OCI-LY7 (cell line): ENCODE data around the gene MTUS2. TPM values are rescaled to one million over a fixed set of nuclear protein-coding genes. Genes with fewer than 3 reads are reported as not detected.

Experiments used
- BruUV-seq: library from RNA; stranded (reverse); fragments of 400-500 nt; replicated peaks from 2 replicates; lab custom pipeline; 2021; lab: Mats Ljungman, UMichigan
- CTCF ChIA-PET: fragments of 300-600 bp; sonication (Branson Sonifier 250); formaldehyde crosslinking; loops from one replicate; lab custom pipeline; 2022; ENCODE audit warnings: antibody characterized with exemption; ENCODE audit not compliant: unreplicated experiment; lab: Charles Lee
- POLR2A ChIA-PET: fragments of 300-600 bp; sonication (Branson Sonifier 250); formaldehyde crosslinking; loops from one replicate; lab custom pipeline; 2022; ENCODE audit warnings: antibody characterized with exemption; lab: Charles Lee
- DNase-seq: peaks from one replicate; pipeline ENCODE4 v3.0.0-alpha.2; 2015; ENCODE audit warnings: low spot score
- H2AFZ ChIP-seq: fragments of 200-600 bp; sonication (generic), shearing (Covaris generic); 2 replicates; pipeline ENCODE4 v1.6.1; 2014; ENCODE audit warnings: mild to moderate bottlenecking, antibody characterized with exemption, low read length, moderate library complexity
- H3K27ac ChIP-seq: fragments of 200-600 bp; sonication (generic); 2 replicates; pipeline ENCODE4 v1.5.1; 2014; ENCODE audit warnings: mixed run types, low read depth, mild to moderate bottlenecking, moderate library complexity, low read length, inconsistent platforms; ENCODE audit not compliant: poor library complexity, severe bottlenecking
- H3K36me3 ChIP-seq: fragments of 200-600 bp; sonication (generic); 2 replicates; pipeline ENCODE4 v1.6.1; 2014; ENCODE audit warnings: mild to moderate bottlenecking, antibody characterized with exemption, low read length, moderate library complexity, mixed read lengths; ENCODE audit not compliant: insufficient read depth
- H3K4me1 ChIP-seq: fragments of 200-600 bp; sonication (generic); 2 replicates; pipeline ENCODE4 v1.5.1; 2014; ENCODE audit warnings: mild to moderate bottlenecking, low read length; ENCODE audit not compliant: insufficient read depth, poor library complexity, severe bottlenecking
- H3K4me2 ChIP-seq: fragments of 200-600 bp; sonication (generic); 2 replicates; pipeline ENCODE4 v1.6.1; 2014; ENCODE audit warnings: mild to moderate bottlenecking, low read length
- H3K4me3 ChIP-seq: fragments of 200-600 bp; sonication (generic); 2 replicates; pipeline ENCODE4 v1.5.1; 2014; ENCODE audit warnings: mild to moderate bottlenecking, low read depth, low read length; ENCODE audit not compliant: poor library complexity, severe bottlenecking
- H3K79me2 ChIP-seq: fragments of 200-600 bp; sonication (generic); 2 replicates; pipeline ENCODE4 v1.6.1; 2016; ENCODE audit warnings: low read depth, mild to moderate bottlenecking, low read length, moderate library complexity, mixed read lengths; ENCODE audit not compliant: insufficient read depth
- H3K9me2 ChIP-seq: fragments of 200-600 bp; sonication (generic); 2 replicates; pipeline ENCODE4 v1.6.1; 2016; ENCODE audit warnings: mild to moderate bottlenecking, low read length, mixed read lengths; ENCODE audit not compliant: insufficient read depth
- H3K9me3 ChIP-seq: fragments of 200-600 bp; sonication (generic); 2 replicates; pipeline ENCODE4 v1.6.1; 2014; ENCODE audit warnings: mild to moderate bottlenecking, mixed run types, low read length, mixed read lengths
- H4K20me1 ChIP-seq: fragments of 200-600 bp; sonication (generic); 2 replicates; pipeline ENCODE4 v1.6.1; 2014; ENCODE audit warnings: mild to moderate bottlenecking, antibody characterized with exemption, low read length, moderate library complexity, mixed read lengths; ENCODE audit not compliant: insufficient read depth
- CTCF ChIP-seq: fragments of 200-600 bp; sonication (generic); conservative IDR thresholded peaks from 2 replicates; pipeline ENCODE4 v1.5.1; 2014; ENCODE audit warnings: mild to moderate bottlenecking, antibody characterized with exemption, low read length, moderate library complexity, mixed read lengths
- EZH2phosphoT487 ChIP-seq: fragments of 200-600 bp; sonication (generic); IDR thresholded peaks from 2 replicates; pipeline ENCODE4 v1.6.1; 2018; ENCODE audit warnings: low read depth, borderline replicate concordance, mild to moderate bottlenecking, mixed run types, antibody characterized with exemption, low read length, moderate library complexity, mixed read lengths
- intact Hi-C: fragments of 100-400 bp; cut with micrococcal nuclease; formaldehyde crosslinking; loops from one replicate; pipeline ENCODE4 v1.10.0; 2022; ENCODE audit not compliant: unreplicated experiment
- total RNA-seq, 2 experiments: library from RNA; depleted of rRNA in 1 of 2; stranded (reverse); fragments of >200 nt in 1 of 2; shearing (Covaris generic) in 1 of 2; gene quantifications; 2 replicates each; pipeline ENCODE4 v1.2.3, GENCODE V29; 2014 to 2022

The MTUS2 gene
- total RNA-seq, 2 experiments from 2014 or later, result 0.16 to 9.8 TPM

GRCh38 chr13:29532116-29532515, 712.0 kb downstream of the MTUS2 start:
- Histone ChIP-seq H3K4me1 (no peaks in the 10 kb centered on the region), H3K36me3 (peaks cover 98% of the 10 kb centered on the region), H3K4me3 (no peak overlapping the region), H3K27ac (no peak overlapping the region), H3K4me2 (no peak overlapping the region), H4K20me1 (peaks cover 13% of the 10 kb centered on the region), H3K9me2 (no peaks in the 10 kb centered on the region), H3K9me3 (no peaks in the 10 kb centered on the region), H3K79me2 (no peaks in the 10 kb centered on the region; the same call in 1 of the 2 replicates), H2AFZ (no peak overlapping the region)
- TF ChIP-seq EZH2phosphoT487 (no peak), CTCF (no peak)
- no TSS peak for BruUV-seq
- intact Hi-C loops, result no loop called here
- ChIA-PET CTCF (no interaction called here), POLR2A (no interaction called here)
- DNase-seq, result no peak

GRCh38 chr13:29532821-29533220, 712.7 kb downstream of the MTUS2 start:
- Histone ChIP-seq H3K36me3 (peaks cover 97% of the 10 kb centered on the region), H2AFZ (no peak overlapping the region), H4K20me1 (peaks cover 20% of the 10 kb centered on the region), H3K4me1 (no peaks in the 10 kb centered on the region), H3K4me2 (no peak overlapping the region), H3K9me3 (no peaks in the 10 kb centered on the region), H3K27ac (no peak overlapping the region), H3K9me2 (no peaks in the 10 kb centered on the region), H3K79me2 (no peaks in the 10 kb centered on the region; the same call in 1 of the 2 replicates), H3K4me3 (no peak overlapping the region)
- POLR2A ChIA-PET, result no interaction called here
- intact Hi-C loops, result no loop called here
- CTCF ChIA-PET, result no interaction called here
- no peak for DNase-seq
- BruUV-seq, result no TSS peak
- TF ChIP-seq EZH2phosphoT487 (no peak), CTCF (no peak)

- Histone ChIP-seq H3K9me2 (no peaks in the 10 kb centered on the region), H3K4me3 (no peak overlapping the region), H3K79me2 (no peaks in the 10 kb centered on the region; the same call in 1 of the 2 replicates), H3K4me2 (no peak overlapping the region), H3K27ac (no peak overlapping the region), H3K9me3 (no peaks in the 10 kb centered on the region), H4K20me1 (peaks cover 21% of the 10 kb centered on the region), H2AFZ (no peak overlapping the region), H3K36me3 (peaks cover 94% of the 10 kb centered on the region), H3K4me1 (no peaks in the 10 kb centered on the region)
- TF ChIP-seq CTCF, result no peak
- no peak for TF ChIP-seq EZH2phosphoT487
- no peak for DNase-seq
- CTCF ChIA-PET, result no interaction called here
- POLR2A ChIA-PET, result interaction anchor here (0.7 kb wide), 1 partner anchor 67 kb away, joined by 3 read pairs; no protein-coding TSS in a partner anchor
- BruUV-seq, result no TSS peak
- intact Hi-C loops, result no loop called here
Observed at GRCh38 chr13:29534083-29534482, 713.9 kb downstream of the MTUS2 start.
